PFSK-1 (cell line): Measurements from ENCODE around the gene FGF14.

Source experiments
- POLR2AphosphoS5 ChIP-seq: IDR thresholded peaks from 2 replicates; pipeline ENCODE4 v1.6.1; 2012; ENCODE audit warnings: low read depth, mild to moderate bottlenecking, control low read depth, low read length, moderate library complexity
- TAF1 ChIP-seq: IDR thresholded peaks from 2 replicates; pipeline ENCODE4 v1.6.1; 2012; ENCODE audit warnings: low read length, control low read depth, borderline replicate concordance; ENCODE audit not compliant: insufficient read depth

GRCh38 chr13:102089177-102089576 lies 312.7 kb downstream of the FGF14 start:
- TF ChIP-seq TAF1: no peak
- TF ChIP-seq POLR2AphosphoS5: no peak
